ENCODE data around the gene SPOCD1.

Gene SPOCD1

GRCh38 chr1:31799196-31799894, 16.5 kb downstream of the SPOCD1 start:
- TF ChIP-seq TAF1 (IDR thresholded peaks at IDR 0.05; ENCODE audit: low read depth) (no peak), NFIC (IDR thresholded peaks at IDR 0.05) (no peak), CEBPB (IDR thresholded peaks at IDR 0.05) (no peak), CREB1 (IDR thresholded peaks at IDR 0.05; ENCODE audit: low read depth) (no peak), EP300 (IDR thresholded peaks at IDR 0.05; ENCODE audit: borderline replicate concordance) (no peak), RAD21 (IDR thresholded peaks at IDR 0.05; ENCODE audit: low read depth) (no peak), ZBTB7A (IDR thresholded peaks at IDR 0.05; ENCODE audit: low read depth) (no peak), YY1 (IDR thresholded peaks at IDR 0.05; ENCODE audit: low read depth) (no peak), TCF12 (IDR thresholded peaks at IDR 0.05; ENCODE audit: low read depth) (no peak), TEAD4 (IDR thresholded peaks at IDR 0.05) (no peak), EGR1 (IDR thresholded peaks at IDR 0.05) (no peak)

- TF ChIP-seq, protein P1, sequence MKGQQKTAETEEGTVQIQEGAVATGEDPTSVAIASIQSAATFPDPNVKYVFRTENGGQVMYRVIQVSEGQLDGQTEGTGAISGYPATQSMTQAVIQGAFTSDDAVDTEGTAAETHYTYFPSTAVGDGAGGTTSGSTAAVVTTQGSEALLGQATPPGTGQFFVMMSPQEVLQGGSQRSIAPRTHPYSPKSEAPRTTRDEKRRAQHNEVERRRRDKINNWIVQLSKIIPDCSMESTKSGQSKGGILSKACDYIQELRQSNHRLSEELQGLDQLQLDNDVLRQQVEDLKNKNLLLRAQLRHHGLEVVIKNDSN (IDR thresholded peaks at IDR 0.05) = no peak
- TF ChIP-seq EP300 (IDR thresholded peaks at IDR 0.05; ENCODE audit: borderline replicate concordance) = no peak
- no peak for TF ChIP-seq NFIC (IDR thresholded peaks at IDR 0.05)
- no peak for TF ChIP-seq TEAD4 (IDR thresholded peaks at IDR 0.05)
- no peak for TF ChIP-seq TCF12 (IDR thresholded peaks at IDR 0.05; ENCODE audit: low read depth)
- TF ChIP-seq, protein P2, sequence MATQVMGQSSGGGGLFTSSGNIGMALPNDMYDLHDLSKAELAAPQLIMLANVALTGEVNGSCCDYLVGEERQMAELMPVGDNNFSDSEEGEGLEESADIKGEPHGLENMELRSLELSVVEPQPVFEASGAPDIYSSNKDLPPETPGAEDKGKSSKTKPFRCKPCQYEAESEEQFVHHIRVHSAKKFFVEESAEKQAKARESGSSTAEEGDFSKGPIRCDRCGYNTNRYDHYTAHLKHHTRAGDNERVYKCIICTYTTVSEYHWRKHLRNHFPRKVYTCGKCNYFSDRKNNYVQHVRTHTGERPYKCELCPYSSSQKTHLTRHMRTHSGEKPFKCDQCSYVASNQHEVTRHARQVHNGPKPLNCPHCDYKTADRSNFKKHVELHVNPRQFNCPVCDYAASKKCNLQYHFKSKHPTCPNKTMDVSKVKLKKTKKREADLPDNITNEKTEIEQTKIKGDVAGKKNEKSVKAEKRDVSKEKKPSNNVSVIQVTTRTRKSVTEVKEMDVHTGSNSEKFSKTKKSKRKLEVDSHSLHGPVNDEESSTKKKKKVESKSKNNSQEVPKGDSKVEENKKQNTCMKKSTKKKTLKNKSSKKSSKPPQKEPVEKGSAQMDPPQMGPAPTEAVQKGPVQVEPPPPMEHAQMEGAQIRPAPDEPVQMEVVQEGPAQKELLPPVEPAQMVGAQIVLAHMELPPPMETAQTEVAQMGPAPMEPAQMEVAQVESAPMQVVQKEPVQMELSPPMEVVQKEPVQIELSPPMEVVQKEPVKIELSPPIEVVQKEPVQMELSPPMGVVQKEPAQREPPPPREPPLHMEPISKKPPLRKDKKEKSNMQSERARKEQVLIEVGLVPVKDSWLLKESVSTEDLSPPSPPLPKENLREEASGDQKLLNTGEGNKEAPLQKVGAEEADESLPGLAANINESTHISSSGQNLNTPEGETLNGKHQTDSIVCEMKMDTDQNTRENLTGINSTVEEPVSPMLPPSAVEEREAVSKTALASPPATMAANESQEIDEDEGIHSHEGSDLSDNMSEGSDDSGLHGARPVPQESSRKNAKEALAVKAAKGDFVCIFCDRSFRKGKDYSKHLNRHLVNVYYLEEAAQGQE (IDR thresholded peaks at IDR 0.05; ENCODE audit: low read depth) = no peak
- no peak for TF ChIP-seq CREB1 (IDR thresholded peaks at IDR 0.05; ENCODE audit: low read depth)
- no peak for TF ChIP-seq CEBPB (IDR thresholded peaks at IDR 0.05)
- TF ChIP-seq, protein P3, sequence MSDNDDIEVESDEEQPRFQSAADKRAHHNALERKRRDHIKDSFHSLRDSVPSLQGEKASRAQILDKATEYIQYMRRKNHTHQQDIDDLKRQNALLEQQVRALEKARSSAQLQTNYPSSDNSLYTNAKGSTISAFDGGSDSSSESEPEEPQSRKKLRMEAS (IDR thresholded peaks at IDR 0.05) = no peak
- TF ChIP-seq RAD21 (IDR thresholded peaks at IDR 0.05; ENCODE audit: low read depth) = no peak
- TF ChIP-seq ZBTB7A (IDR thresholded peaks at IDR 0.05; ENCODE audit: low read depth) = no peak
Measured at GRCh38 chr1:31798433-31799195, 17.2 kb downstream of the SPOCD1 start.

DNA sequence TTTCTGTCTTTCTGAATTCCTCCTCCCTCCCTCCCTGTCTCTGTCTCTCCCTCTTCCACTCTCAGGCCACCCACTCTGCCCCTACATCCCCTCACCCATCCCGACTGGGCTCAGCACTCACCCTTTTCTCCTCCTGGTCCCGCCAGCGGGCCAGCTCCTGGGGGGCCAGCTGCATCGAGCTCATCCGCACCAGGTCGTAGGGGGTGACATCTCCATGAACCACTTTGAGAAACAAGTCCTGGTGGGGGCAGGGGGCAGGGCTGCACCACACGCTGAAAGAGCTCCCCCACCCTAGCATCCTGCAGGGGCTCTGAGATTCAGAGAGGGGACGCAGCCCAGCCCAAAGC, 17.8 kb downstream of the SPOCD1 start:
- TF ChIP-seq, protein P3 (IDR thresholded peaks at IDR 0.05) = no peak
- TF ChIP-seq, protein P1 (IDR thresholded peaks at IDR 0.05) = no peak
- TF ChIP-seq CREB1 (IDR thresholded peaks at IDR 0.05; ENCODE audit: low read depth) (no peak), EP300 (IDR thresholded peaks at IDR 0.05; ENCODE audit: borderline replicate concordance) (no peak), YY1 (IDR thresholded peaks at IDR 0.05; ENCODE audit: low read depth) (no peak), ZBTB7A (IDR thresholded peaks at IDR 0.05; ENCODE audit: low read depth) (no peak), RAD21 (IDR thresholded peaks at IDR 0.05; ENCODE audit: low read depth) (no peak), FOXM1 (IDR thresholded peaks at IDR 0.05; ENCODE audit: borderline replicate concordance, low read depth) (no peak), TEAD4 (IDR thresholded peaks at IDR 0.05) (no peak), TAF1 (IDR thresholded peaks at IDR 0.05; ENCODE audit: low read depth) (no peak)
- TF ChIP-seq, protein P2 (IDR thresholded peaks at IDR 0.05; ENCODE audit: low read depth) = no peak

GRCh38 chr1:31797216-31797615, 18.6 kb downstream of the SPOCD1 start:
- TF ChIP-seq, protein P1 (IDR thresholded peaks at IDR 0.05) = no peak
- TF ChIP-seq FOXM1 (IDR thresholded peaks at IDR 0.05; ENCODE audit: borderline replicate concordance, low read depth) = no peak
- no peak for TF ChIP-seq NFIC (IDR thresholded peaks at IDR 0.05)
- TF ChIP-seq, protein P2 (IDR thresholded peaks at IDR 0.05; ENCODE audit: low read depth) = no peak
- no peak for TF ChIP-seq EGR1 (IDR thresholded peaks at IDR 0.05)
- no peak for TF ChIP-seq CEBPB (IDR thresholded peaks at IDR 0.05)
- no peak for TF ChIP-seq TEAD4 (IDR thresholded peaks at IDR 0.05)
- TF ChIP-seq, protein P3 (IDR thresholded peaks at IDR 0.05) = no peak
- TF ChIP-seq ZBTB7A (IDR thresholded peaks at IDR 0.05; ENCODE audit: low read depth) = no peak
- TF ChIP-seq YY1 (IDR thresholded peaks at IDR 0.05; ENCODE audit: low read depth) = no peak
- no peak for TF ChIP-seq EP300 (IDR thresholded peaks at IDR 0.05; ENCODE audit: borderline replicate concordance)

Data from Ishikawa (cell line).